HUDEP-2 (cell line): Measurements from ENCODE around the gene USP22.

Experiments
- DNase-seq, 76 experiments: peaks; one replicate each; lab custom pipeline; 2025; ENCODE audit not compliant: unreplicated experiment in 76 of 76; lab: John Stamatoyannopoulos, UW

Gene USP22

DNA sequence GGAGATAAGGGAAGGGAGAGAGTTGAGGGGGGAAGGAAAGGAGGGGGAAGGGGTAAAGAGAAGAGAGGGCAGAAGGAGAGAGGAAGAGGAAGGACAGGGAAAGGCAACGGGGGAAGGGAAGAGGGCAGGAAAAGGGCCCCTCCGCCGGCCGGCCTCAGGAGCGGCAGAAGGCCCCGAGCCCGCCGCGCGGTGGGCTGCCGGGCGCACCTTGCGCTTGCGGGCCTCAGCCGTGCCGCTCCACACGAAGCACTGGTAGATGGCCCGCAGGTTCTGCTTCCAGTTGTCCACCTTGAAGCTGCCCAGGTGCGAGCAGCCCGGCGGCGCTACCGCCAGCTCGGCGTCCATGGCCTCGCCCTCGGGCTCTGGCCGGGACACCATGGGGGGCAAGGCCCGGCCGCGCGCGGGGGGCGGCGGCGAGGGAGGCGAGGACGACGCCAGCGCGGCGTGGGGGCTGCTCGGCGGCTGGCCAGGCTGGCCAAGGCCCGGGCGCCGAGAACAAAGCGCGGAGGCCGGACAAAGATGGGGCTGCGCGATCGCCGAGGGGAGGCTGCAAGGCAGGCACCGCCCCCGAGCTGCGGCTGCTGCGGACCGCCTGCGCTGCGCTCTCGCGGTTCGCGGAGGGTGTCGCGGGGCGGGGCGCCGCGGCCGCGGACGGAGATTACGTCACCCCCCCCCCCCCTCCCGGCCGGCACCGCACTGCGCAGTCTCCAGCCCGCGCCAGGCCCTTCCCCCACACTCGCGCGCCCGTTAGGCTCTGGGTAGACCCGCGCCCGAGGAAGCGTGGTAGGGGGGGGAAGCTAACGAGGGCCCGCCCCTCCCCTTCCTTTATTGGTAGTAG, at the start of gene USP22:
USP22 (minus strand) TSS at position 554 of the 838 bp plus-strand sequence; CDS start at position 378, 176 bp downstream.
- peak in 16 of 76 experiments; percentile 41 to 99 (median 96) for DNase-seq

DNA sequence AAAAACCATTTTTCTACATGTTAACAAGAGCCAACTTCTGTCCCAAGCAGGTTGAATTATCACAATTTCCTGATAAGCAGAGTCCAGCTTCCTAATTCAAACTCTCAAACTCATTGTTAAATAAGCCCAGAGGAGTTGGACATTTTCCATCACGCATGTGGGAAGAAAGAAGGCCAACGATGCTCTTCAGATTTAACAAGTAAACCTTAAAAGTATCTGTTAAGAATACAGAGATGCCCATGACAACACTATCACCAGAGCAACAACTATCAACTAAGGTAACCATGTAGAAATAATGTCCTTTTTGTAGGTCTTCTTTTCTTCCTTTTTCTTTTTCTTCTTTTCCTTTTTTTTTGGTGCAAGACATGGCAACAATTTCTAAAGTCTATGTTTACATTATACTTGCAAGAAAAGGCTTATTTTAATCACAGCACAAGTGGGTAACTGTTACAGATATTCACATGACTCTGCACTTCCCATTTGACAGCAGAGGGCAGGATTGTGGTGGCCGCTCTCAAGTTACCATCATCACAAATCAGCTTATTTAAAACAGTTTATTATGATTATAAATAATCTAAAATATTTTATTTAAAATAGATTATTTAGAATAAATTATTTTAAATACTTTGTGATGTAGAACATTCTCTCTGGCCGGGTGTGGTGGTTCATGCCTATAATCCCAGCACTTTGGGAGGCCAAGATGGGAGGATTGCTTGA, 48.2 kb upstream of the USP22 start:
- DNase-seq, result no peak

DNA sequence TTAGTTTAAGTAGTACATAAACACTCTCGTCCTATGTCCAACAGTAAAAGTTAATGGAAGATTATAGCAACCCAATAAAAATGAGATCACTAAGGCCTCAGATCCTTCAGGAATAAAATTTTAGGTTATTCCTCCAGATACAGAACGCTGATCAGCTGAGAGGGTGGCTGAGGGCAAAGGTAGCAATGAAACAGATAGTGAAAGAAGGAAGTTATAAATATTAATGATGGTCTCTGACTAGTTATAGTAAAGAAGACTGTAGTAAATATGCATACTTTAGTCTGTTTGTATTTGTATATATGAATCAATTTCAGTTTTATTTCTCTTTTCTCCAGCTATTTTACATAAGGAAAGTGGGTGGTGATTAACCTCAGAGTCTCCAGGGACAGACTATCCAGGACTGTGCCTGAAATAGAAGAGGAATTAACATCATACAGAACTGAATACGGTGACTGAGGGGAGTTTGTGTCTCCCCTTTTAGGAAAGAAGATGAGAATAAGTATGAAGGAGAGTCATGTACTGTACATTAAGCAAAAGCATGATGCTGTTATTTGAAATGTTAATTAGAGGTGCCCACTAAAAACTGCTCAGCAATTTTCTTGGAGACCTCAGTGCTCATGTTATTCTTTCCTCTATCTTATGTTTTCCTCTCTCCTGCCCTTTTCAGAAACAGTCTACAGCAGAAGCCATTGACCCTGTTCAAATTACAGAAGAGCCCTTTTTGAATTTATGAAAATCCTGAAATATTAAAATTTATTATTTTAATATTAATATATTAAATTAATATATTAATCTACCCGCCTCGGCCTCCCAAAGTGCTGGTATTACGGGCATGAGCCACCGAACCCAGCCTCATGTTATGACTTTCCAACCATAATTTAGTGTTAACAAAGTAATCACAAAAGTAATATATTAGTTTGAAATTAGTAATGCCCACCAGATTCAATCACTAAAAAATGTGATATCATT, 47.4 kb upstream of the USP22 start:
- DNase-seq, result no peak

DNA sequence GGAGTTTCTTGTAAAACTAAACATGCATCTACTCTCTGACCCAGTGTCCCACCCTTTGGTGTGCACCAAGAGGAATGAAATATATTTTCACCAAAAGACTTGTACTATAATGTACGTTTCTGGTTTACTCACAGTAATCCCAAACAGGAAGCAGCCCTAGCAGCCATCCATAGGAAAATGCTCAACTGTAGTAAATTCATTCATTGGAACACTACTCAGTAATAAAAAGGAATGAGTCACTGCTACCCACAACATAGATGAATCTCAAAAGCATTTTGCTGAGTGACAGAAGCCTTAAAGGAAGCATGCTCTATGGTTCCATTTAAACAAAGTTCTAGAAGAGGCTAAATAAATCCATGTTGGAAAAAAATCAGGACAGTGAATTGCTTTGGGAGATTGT, 46.3 kb upstream of the USP22 start:
- DNase-seq, result no peak

DNA sequence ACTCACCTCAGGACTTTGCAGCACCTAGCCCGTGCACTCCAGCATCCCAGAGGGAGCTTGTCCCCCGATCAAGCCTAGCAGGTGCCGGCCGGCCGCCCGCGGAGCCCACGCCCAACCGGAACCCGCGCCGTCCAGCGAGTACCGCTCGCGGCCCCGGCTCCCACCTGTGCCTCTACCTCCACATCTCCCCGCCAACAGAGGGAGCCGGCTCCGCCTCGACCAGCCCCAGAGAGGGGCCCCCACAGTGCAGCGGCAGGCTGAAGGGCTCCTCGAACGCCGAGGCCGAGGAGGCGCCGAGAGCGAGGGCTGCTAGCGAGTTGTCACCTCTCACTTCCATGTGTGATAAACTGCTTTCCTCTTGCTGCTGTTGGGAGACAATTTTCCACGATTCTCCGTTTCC, 42.9 kb upstream of the USP22 start:
- no peak for DNase-seq

DNA sequence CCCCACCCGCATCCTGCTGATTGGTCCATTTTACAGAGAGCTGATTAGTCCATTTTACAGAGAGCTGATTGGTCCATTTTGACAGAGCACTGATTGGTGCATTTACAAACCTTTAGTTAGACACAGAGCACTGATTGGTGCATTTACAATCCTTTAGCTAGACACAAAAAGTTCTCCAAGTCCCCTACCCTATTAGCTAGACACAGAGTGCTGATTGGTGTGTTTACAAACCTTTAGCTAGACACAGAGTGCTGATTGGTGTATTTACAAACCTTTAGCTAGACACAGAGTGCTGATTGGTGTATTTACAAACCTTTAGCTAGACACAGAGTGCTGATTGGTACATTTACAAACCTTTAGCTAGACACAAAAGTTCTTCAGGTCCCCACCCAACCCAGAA, 42.5 kb upstream of the USP22 start:
- peak in 1 of 76 experiments; percentile 4 for DNase-seq

DNA sequence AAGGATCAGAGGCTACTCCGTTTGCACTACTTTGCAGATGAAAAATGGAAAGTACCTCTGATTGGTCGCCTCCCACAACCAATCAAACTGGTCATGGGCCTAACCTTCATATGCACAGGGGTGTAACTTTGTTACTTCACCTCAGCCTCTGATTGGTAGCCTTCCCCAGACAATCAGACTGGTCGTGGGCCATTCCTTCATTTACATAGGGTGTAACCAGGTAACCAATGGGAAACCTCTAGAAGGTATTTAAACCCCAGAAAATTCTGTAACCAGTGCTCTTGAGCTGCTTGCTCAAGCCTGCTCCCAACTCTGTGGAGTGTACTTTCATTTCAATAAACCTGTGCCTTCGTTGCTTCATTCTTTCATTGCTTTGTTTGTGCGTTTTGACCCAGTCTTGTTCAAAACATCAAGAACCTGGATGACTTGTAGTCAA, 39.2 kb upstream of the USP22 start:
- DNase-seq, result peak in 3 of 76 experiments; percentile 1 to 8 (median 8)

DNA sequence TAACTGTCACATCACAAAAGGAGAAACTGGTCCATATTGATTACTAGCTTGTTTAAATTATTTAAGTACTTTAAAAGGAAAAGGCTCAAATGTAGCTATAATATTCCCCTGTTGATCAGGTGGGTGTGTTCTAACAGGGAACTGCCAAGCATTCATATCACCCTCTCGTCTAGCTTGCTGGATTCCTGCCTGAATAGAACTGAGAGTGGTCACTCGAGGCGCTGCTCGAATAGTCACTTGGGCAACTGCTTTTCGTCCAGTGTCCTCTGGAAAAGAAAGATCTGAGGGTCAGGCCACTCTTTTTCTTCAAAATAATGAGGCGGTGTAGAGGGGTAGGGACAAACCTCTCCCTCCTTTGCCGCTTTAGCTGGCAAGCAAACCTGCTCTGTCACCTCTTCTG, 36.4 kb upstream of the USP22 start:
- no peak for DNase-seq

DNA sequence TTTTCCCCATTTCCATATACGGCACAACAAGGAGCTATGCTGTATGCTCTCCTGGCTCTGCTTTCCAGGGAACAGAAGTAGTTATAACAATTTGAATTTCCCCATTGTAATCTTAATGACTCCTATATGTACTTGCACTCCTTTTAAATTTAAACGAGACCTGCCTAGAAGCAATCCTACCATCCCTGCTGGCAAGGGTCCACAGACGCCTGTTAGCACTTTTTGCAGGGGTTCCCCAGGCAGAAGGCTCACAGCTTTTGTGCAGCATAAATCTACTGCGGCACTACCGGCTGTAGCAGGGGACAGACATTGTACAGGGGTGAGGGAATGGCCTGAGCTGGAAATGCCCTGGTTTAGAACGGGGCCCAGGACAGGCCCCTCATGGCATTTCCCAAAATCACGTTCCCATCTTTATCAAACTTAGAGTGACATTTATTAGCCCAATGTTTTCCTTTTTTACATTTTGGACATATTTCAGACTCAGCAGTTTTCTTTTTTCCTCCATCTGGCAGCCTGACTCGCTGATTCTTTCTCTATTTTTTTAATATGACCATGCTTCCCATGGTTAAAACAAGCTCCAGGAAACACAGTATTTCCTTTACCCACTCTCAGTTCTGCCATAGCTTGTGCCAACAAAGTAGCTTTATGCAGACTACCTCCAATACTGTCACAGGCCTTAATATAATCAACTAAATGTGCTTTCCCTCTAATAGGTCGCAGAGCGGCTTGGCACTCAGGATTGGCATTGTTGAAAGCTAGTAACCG, 35.4 kb upstream of the USP22 start:
- no peak for DNase-seq

DNA sequence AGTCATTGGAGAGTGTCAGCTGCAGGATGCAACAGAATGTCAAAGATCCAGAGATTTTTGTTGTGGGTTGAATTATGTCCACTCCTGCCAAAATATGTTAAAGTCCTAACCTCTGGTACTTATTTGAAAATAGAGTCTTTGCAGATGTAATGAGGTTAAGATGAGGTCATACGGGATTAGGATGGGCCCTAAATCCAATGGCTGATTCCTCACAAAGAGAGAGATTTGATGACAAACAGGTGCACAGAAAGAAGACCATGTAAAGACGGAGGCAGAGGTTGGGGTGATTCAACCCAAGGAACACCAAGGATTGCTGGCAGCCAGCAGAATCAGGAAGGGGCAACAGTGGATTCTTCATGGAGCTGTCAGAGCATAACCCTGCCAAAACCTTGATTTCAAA, 34.5 kb upstream of the USP22 start:
- no peak for DNase-seq

DNA sequence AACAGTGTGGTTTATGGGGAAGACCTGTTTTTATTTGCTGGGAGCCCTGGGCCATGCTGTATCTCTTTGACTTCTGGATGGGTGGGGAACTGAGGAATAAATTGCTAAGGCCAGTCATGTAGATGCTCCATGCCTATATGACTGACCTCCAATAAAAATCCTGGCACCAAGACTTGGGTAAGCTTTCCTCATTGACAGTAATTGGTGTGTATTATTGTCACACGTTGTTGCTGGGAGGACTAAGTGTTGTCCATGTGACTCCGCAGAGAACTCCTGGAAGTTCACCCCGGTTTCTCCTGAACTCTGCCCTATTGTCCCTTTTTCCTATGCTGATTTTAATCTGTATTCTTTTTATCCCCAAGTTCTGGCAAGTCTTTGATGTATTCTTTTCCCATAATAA, 33.4 kb upstream of the USP22 start:
- no peak for DNase-seq

DNA sequence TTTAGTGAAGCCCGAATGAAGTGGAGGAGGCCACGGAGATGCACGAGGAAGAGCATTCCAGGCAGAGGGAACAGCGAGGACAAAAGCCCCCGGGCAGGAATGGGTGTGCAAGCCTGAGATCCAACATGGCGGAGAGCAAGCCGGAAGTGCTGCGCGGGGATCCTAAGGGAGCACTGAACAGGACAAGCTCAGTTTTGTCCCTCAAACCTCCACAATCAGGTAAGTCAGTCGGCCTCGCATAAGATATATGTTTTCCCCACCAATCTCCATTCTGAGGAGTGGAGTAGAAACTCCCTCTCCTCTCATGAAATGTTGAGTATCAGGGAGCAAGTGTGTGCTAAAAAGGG, 32.9 kb upstream of the USP22 start:
- no peak for DNase-seq

DNA sequence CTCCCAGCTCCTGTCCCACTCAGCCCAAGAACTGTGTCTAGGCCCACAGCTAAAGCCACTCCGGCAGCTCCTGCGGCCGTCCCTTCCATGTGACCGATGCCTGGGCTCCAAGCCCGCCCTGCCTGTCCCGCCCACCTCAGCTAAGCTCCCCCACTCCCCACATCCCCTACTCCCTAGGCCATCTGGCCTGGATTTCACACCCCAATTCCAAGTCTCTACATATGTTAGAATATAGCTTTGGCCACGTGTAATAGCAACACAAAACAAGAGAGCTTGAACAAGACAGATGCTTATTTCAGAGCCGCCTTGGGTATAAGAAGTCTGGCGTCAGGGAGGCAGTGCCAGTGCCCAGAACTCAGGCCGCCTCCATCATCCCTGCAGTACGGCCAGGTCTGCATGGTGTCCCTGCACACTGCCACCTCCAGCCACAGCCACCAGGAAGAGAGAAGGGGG, 30.0 kb upstream of the USP22 start:
- DNase-seq, result no peak

DNA sequence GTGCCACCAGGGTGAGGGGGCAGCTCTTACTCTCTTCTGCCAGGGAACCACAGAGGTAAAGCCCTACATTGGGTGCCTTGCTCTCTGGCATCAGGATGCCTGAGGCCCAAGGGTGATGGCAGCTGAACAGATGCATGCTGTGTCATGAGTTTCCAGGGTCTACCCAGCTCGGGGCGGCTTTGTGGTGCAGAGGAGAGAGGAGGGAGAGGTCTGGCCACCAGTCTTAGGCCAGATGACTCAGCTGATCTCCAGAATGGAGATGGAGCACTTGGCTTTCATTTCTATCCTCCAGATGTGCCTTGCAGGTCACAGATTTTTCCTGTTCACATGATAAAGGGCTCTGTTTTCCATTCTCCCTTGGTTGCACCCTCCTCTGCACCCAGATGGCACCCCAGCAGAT, 23.6 kb upstream of the USP22 start:
- DNase-seq, result peak in 2 of 76 experiments; percentile 4 to 22

DNA sequence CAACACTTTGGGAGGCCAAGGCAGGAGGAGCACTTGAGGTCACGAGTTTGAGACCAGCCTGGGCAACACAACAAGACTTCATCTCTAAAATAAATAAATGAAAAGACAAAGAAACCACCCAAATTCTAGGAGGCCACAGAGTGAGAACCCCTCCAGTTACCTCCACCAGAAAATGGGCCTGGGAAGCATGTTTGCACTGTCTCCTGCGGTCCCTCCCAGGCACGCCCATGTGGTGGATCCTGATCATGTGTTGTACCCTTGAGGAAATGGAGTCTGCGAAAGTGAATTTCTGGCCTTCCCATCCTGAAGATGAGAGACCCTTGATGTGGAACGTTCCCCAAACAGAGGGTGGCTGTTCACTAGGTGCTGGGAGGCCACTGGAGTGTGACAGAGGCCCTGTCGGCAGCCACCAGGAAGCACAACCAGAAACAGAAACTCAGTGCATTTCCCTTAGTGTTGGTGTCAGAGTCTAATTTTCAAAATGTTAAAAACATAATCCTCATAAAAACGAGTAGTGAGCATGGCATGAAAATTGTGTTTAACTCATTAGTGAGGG, 19.2 kb upstream of the USP22 start:
- DNase-seq, result no peak

DNA sequence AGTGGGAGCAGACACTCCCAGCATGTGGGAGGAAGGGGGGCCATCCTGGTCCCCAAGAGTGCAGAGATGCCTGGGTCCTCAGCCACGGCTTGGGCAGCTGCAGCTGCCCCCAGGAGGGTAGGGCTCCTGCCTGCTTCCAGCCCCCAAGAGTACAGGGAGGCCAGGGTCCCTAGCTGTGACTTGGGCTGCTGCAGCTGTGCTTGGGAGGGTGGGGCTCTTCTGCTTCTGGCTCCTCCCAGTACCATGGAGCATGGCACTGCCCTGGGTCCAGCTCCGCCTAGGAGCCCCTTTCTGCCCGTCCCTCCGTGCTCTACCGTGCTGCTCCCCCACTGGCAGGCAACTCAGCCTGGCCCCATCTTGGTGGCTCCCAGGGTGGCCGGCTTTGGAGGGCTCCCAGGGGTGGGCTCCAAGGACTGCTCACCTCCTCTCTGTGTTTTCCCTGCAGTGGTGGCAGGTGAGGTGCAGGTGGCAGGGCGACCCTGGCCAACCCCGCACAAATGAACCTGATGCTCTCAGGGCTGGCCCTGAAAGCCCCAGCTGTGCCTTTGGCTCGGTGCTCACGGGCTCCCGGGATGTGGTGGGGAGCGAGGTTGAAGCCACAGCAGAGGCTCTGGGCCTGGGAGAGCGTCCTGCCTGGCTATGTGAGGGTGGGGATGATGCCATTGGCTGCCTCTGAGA, 18.5 kb upstream of the USP22 start:
- DNase-seq, result no peak

DNA sequence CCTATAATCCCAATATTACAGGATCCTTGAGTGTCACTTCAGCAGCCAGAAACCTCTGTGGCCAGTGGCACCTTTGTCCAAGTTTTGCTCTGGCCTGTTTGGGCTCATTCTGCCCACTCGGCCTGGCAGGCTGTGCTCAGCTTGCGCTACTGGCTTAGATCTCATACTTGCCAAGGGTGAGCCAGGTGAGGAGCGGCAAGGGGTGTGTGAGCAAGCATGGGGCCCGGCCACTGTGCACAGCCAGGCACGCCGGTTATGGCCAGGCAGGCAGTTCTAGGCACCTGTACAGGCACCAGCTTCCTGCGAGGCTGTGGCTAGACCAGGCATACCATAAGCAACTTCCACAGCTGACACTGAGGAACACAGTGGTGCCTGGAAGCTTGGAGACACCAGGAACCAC, 16.9 kb upstream of the USP22 start:
- DNase-seq, result no peak

DNA sequence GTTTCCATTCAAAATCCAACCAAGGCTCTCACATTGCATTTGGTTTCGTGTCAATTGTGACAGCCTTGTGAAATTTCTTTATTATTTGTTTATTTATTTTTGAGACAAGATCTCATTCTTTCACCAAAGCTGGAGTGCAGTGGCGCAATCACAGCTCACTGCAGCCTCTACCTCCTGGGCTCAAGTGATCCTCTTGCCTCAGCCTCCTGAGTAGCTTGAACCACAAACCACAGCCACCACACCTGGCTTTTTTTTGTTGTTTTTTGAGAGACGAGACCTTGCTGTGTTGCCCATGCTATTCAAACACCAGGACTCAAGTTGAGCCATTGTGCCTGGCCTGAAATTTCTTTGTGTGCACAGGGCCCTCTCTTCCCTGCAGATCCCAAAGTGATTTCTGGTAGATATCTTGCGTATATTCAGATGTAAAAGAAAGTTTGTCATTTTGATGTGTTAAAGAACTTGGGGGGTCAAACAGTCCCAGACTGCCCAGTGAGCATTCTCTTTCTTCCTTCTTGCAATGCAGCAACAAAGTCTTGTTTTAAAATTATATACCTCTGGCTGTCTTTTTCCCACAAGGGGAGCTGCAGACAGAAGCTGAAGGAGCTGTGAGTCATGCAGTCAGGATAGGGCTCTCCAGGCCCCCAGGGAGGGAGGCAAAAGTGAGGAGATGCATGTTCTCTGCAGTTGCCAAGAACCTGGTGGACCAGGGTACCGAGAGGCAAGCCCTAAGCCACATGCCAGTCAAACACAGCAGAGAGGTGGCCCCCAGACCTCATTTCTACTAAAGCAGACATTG, 15.5 kb upstream of the USP22 start:
- no peak for DNase-seq
